SK-N-SH treated with all-trans-retinoic acid at 6 μM for 48 hours (cell line): ENCODE measurements around the gene DNAJC5G.

Experiments used
- ATAC-seq: fragments of 200-7000 bp; cut with Tn5 transposase; 3 replicates; pipeline ENCODE4 v1.9.1; 2020; ENCODE audit warnings: mild to moderate bottlenecking, moderate library complexity
- BACH2 ChIP-seq: fragments of 250-450 bp; sonication (Bioruptor Pico); IDR thresholded peaks from 2 replicates; pipeline ENCODE4 v1.9.0; 2021; ENCODE audit warnings: mild to moderate bottlenecking, borderline replicate concordance
- CSDC2 ChIP-seq: fragments of 250-450 bp; sonication (Bioruptor Pico); IDR thresholded peaks from 2 replicates; pipeline ENCODE4 v1.5.0; 2020; ENCODE audit warnings: mild to moderate bottlenecking, moderate library complexity
- ESRRG ChIP-seq: fragments of 250-450 bp; sonication (Bioruptor Pico); IDR thresholded peaks from 2 replicates; pipeline ENCODE4 v1.6.1; 2021; ENCODE audit warnings: mild to moderate bottlenecking
- GLIS3 ChIP-seq: fragments of 250-450 bp; sonication (Bioruptor Pico); IDR thresholded peaks from 2 replicates; pipeline ENCODE4 v1.5.0; 2020; ENCODE audit warnings: mild to moderate bottlenecking, moderate library complexity
- ISL1 ChIP-seq: fragments of 250-450 bp; sonication (Bioruptor Pico); IDR thresholded peaks from 2 replicates; pipeline ENCODE4 v2.1.2; 2022; ENCODE audit warnings: mild to moderate bottlenecking, moderate library complexity
- OSR1 ChIP-seq: fragments of 250-450 bp; sonication (Bioruptor Pico); IDR thresholded peaks from 2 replicates; pipeline ENCODE4 v1.8.0; 2022; ENCODE audit warnings: moderate library complexity, mild to moderate bottlenecking, inconsistent platforms
- PPARA ChIP-seq: fragments of 250-450 bp; sonication (Bioruptor Pico); IDR thresholded peaks from 2 replicates; pipeline ENCODE4 v1.5.0; 2020; ENCODE audit warnings: mild to moderate bottlenecking, borderline replicate concordance
- RARB ChIP-seq: fragments of 250-450 bp; sonication (Bioruptor Pico); IDR thresholded peaks from 2 replicates; pipeline ENCODE4 v1.8.0; 2021; ENCODE audit warnings: mild to moderate bottlenecking, moderate library complexity
- SNAI2 ChIP-seq: fragments of 250-450 bp; sonication (Bioruptor Pico); IDR thresholded peaks from 2 replicates; pipeline ENCODE4 v1.5.0; 2020; ENCODE audit warnings: mild to moderate bottlenecking, moderate library complexity
- TCF4 ChIP-seq: fragments of 250-450 bp; sonication (Bioruptor Pico); IDR thresholded peaks from 2 replicates; pipeline ENCODE4 v1.8.0; 2021; ENCODE audit warnings: mild to moderate bottlenecking, moderate library complexity, borderline replicate concordance
- TOX ChIP-seq: fragments of 250-450 bp; sonication (Bioruptor Pico); IDR thresholded peaks from 2 replicates; pipeline ENCODE4 v1.8.0; 2021; ENCODE audit warnings: mild to moderate bottlenecking, moderate library complexity, borderline replicate concordance
- ZC3H10 ChIP-seq: fragments of 250-450 bp; sonication (Bioruptor Pico); IDR thresholded peaks from 2 replicates; pipeline ENCODE4 v1.5.1; 2021; ENCODE audit warnings: mild to moderate bottlenecking, moderate library complexity
- ZFP30 ChIP-seq: fragments of 450-650 bp; formaldehyde crosslinking; IDR thresholded peaks from 2 replicates; pipeline ENCODE4 v1.5.0; 2022; ENCODE audit warnings: mild to moderate bottlenecking, moderate library complexity
- ZNF565 ChIP-seq: fragments of 450-650 bp; formaldehyde crosslinking; conservative IDR thresholded peaks from 2 replicates; pipeline ENCODE4 v1.5.0; 2020; ENCODE audit warnings: low read depth, mild to moderate bottlenecking, moderate library complexity
- ZNF70 ChIP-seq: fragments of 450-650 bp; formaldehyde crosslinking; IDR thresholded peaks from 2 replicates; pipeline ENCODE4 v1.5.0; 2020; ENCODE audit warnings: mild to moderate bottlenecking, moderate library complexity
- TF ChIP-seq, protein P1 (sequence below): fragments of 250-450 bp; sonication (Bioruptor Pico); IDR thresholded peaks from 2 replicates; pipeline ENCODE4 v1.8.0; 2020; ENCODE audit warnings: mild to moderate bottlenecking, moderate library complexity, borderline replicate concordance
- TF ChIP-seq, protein P2 (sequence below): fragments of 250-450 bp; sonication (Bioruptor Pico); IDR thresholded peaks from 2 replicates; pipeline ENCODE4 v1.5.1; 2020; ENCODE audit warnings: low read depth, mild to moderate bottlenecking, moderate library complexity
- TF ChIP-seq, protein P3 (sequence below): fragments of 250-450 bp; sonication (Bioruptor Pico); IDR thresholded peaks from 2 replicates; pipeline ENCODE4 v1.8.0; 2021; ENCODE audit warnings: low read depth, mild to moderate bottlenecking, moderate library complexity, borderline replicate concordance
- TF ChIP-seq, protein P4 (sequence below): fragments of 250-450 bp; sonication (Bioruptor Pico); IDR thresholded peaks from 2 replicates; pipeline ENCODE4 v1.5.0; 2020; ENCODE audit warnings: mild to moderate bottlenecking, moderate library complexity
- TF ChIP-seq, protein P5 (sequence below): fragments of 250-450 bp; sonication (Bioruptor Pico); IDR thresholded peaks from 2 replicates; pipeline ENCODE4 v1.5.1; 2021; ENCODE audit warnings: mild to moderate bottlenecking, moderate library complexity

Gene DNAJC5G

DNA sequence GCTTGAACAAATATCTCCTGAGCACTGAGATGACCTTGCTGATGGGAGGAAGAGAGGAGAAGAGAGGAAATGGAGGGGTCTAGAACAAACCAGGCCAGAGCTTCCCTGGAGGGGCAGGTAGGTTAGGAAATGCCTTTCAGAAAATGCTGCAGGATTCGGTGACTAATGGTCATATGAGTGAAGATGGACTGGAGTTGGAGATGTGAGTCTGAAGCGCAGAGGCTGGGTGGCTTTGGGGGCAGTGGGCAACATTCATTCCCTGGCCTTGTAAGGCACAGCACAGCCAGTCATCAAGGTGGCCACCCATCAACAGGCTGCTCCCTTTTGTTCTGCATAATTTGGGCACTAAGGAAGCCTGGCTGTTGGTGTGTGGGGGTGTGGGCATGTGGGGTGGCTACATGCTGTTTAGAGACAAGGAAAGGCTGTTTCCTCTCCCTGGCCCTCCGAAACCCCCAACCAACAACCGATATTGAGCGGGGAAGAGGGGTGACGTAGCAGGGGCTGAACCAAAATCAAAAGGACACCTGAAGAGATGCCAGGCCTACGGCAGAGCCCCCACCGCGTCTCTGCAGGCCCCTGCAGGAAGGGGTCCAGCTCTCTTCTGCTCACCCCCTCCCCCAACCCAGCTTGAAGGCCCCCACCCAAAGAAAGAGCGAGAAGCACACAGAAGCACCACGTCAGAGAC, 13.8 kb upstream of the DNAJC5G start:
- no peak for ATAC-seq
- TF ChIP-seq, protein P1, sequence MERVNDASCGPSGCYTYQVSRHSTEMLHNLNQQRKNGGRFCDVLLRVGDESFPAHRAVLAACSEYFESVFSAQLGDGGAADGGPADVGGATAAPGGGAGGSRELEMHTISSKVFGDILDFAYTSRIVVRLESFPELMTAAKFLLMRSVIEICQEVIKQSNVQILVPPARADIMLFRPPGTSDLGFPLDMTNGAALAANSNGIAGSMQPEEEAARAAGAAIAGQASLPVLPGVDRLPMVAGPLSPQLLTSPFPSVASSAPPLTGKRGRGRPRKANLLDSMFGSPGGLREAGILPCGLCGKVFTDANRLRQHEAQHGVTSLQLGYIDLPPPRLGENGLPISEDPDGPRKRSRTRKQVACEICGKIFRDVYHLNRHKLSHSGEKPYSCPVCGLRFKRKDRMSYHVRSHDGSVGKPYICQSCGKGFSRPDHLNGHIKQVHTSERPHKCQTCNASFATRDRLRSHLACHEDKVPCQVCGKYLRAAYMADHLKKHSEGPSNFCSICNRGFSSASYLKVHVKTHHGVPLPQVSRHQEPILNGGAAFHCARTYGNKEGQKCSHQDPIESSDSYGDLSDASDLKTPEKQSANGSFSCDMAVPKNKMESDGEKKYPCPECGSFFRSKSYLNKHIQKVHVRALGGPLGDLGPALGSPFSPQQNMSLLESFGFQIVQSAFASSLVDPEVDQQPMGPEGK, result no peak
- TF ChIP-seq BACH2 (CRISPR knock-in tag) (no peak), ESRRG (CRISPR knock-in tag) (no peak), ISL1 (CRISPR knock-in tag) (no peak), CSDC2 (no peak), GLIS3 (CRISPR knock-in tag) (no peak), TOX (CRISPR knock-in tag) (no peak), ZFP30 (CRISPR knock-in tag) (no peak), RARB (CRISPR knock-in tag) (no peak), ZC3H10 (CRISPR knock-in tag) (no peak), ZNF70 (no peak)
- TF ChIP-seq, protein P2, sequence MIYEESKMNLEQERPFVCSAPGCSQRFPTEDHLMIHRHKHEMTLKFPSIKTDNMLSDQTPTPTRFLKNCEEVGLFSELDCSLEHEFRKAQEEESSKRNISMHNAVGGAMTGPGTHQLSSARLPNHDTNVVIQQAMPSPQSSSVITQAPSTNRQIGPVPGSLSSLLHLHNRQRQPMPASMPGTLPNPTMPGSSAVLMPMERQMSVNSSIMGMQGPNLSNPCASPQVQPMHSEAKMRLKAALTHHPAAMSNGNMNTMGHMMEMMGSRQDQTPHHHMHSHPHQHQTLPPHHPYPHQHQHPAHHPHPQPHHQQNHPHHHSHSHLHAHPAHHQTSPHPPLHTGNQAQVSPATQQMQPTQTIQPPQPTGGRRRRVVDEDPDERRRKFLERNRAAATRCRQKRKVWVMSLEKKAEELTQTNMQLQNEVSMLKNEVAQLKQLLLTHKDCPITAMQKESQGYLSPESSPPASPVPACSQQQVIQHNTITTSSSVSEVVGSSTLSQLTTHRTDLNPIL, result no peak
- TF ChIP-seq, protein P3, sequence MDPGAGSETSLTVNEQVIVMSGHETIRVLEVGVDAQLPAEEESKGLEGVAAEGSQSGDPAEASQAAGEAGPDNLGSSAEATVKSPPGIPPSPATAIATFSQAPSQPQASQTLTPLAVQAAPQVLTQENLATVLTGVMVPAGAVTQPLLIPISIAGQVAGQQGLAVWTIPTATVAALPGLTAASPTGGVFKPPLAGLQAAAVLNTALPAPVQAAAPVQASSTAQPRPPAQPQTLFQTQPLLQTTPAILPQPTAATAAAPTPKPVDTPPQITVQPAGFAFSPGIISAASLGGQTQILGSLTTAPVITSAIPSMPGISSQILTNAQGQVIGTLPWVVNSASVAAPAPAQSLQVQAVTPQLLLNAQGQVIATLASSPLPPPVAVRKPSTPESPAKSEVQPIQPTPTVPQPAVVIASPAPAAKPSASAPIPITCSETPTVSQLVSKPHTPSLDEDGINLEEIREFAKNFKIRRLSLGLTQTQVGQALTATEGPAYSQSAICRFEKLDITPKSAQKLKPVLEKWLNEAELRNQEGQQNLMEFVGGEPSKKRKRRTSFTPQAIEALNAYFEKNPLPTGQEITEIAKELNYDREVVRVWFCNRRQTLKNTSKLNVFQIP (CRISPR knock-in tag), result no peak
- TF ChIP-seq, protein P4, sequence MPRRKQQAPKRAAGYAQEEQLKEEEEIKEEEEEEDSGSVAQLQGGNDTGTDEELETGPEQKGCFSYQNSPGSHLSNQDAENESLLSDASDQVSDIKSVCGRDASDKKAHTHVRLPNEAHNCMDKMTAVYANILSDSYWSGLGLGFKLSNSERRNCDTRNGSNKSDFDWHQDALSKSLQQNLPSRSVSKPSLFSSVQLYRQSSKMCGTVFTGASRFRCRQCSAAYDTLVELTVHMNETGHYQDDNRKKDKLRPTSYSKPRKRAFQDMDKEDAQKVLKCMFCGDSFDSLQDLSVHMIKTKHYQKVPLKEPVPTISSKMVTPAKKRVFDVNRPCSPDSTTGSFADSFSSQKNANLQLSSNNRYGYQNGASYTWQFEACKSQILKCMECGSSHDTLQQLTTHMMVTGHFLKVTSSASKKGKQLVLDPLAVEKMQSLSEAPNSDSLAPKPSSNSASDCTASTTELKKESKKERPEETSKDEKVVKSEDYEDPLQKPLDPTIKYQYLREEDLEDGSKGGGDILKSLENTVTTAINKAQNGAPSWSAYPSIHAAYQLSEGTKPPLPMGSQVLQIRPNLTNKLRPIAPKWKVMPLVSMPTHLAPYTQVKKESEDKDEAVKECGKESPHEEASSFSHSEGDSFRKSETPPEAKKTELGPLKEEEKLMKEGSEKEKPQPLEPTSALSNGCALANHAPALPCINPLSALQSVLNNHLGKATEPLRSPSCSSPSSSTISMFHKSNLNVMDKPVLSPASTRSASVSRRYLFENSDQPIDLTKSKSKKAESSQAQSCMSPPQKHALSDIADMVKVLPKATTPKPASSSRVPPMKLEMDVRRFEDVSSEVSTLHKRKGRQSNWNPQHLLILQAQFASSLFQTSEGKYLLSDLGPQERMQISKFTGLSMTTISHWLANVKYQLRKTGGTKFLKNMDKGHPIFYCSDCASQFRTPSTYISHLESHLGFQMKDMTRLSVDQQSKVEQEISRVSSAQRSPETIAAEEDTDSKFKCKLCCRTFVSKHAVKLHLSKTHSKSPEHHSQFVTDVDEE, result no peak
- TF ChIP-seq, protein P5, sequence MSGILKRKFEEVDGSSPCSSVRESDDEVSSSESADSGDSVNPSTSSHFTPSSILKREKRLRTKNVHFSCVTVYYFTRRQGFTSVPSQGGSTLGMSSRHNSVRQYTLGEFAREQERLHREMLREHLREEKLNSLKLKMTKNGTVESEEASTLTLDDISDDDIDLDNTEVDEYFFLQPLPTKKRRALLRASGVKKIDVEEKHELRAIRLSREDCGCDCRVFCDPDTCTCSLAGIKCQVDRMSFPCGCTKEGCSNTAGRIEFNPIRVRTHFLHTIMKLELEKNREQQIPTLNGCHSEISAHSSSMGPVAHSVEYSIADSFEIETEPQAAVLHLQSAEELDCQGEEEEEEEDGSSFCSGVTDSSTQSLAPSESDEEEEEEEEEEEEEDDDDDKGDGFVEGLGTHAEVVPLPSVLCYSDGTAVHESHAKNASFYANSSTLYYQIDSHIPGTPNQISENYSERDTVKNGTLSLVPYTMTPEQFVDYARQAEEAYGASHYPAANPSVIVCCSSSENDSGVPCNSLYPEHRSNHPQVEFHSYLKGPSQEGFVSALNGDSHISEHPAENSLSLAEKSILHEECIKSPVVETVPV (CRISPR knock-in tag), result no peak

DNA sequence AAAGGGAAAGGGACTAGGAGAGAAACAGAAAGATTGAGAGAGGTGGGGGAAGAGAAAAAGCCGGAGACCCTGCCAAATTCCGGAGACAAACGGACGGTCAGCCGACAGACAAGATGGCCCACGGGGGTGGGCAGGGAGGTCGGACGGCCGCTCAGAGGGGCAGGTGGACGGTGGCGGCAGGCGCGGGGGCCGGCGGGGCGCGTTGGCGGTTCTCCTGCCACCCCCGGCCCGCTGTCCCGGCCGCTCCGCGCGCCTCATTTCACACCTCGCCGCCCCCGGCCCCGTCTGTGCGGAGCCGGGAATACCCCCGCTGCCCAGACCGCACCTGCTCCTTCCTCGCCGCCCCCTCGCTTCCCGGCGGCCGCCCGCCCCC, 13.3 kb upstream of the DNAJC5G start:
- TF ChIP-seq, protein P3 (CRISPR knock-in tag), result no peak
- no peak for TF ChIP-seq OSR1 (CRISPR knock-in tag)
- no peak for TF ChIP-seq ZC3H10 (CRISPR knock-in tag)
- no peak for TF ChIP-seq GLIS3 (CRISPR knock-in tag)
- TF ChIP-seq, protein P4, result no peak
- no peak for TF ChIP-seq TCF4 (CRISPR knock-in tag)
- TF ChIP-seq ISL1 (CRISPR knock-in tag), result no peak
- no peak for TF ChIP-seq PPARA (CRISPR knock-in tag)
- TF ChIP-seq ZNF565 (CRISPR knock-in tag), result no peak
- TF ChIP-seq, protein P2, result no peak
- TF ChIP-seq ZFP30 (CRISPR knock-in tag), result no peak
- TF ChIP-seq RARB (CRISPR knock-in tag), result no peak
- TF ChIP-seq SNAI2 (CRISPR knock-in tag), result no peak
- TF ChIP-seq CSDC2, result no peak
- ATAC-seq, result no peak
